SKM-1 (cell line): Measurements from ENCODE around the gene KLHL10.
"Not testable (repeated sequence)": the region's sequence is repeated elsewhere in the genome, so short reads cannot be mapped to it uniquely, and the experiment has no call there.

Source experiments
- DNase-seq: peaks from one replicate; lab custom pipeline; 2025; ENCODE audit not compliant: unreplicated experiment; lab: John Stamatoyannopoulos, UW

KLHL10 gene

DNA sequence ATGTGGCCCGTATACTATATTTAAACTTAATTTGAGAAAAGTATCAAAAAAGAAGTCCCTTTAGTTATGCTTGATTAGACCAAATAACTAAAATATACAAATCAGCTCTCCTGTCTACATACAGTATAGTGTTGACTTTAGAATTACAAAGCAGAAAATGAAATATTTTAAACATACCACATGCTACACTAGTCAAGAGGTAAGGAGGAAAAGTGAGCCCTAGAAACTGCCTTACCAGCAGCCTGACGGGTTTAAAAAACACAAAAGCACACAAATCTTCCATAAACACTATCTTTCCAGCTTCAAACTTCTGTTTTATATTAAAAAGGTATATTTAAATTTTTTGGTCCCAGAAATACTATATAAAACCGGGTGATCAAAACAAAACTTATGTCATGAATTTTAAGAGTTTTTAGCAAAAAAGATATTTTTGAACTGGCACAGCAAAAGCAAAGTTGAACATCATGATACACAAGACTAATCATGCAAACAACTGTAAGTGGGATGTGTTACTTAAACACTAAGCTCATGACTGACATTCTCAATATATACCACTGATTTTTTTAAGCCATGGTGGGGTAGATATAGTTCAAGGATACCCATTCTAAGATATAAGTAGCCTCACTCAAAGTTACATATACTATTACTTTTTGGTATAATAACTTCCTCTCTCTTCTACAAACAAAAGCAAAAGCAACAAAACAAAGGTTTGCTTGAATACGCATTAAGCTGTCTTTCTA lies 11.8 kb downstream of the KLHL10 start:
- DNase-seq, result no peak

DNA sequence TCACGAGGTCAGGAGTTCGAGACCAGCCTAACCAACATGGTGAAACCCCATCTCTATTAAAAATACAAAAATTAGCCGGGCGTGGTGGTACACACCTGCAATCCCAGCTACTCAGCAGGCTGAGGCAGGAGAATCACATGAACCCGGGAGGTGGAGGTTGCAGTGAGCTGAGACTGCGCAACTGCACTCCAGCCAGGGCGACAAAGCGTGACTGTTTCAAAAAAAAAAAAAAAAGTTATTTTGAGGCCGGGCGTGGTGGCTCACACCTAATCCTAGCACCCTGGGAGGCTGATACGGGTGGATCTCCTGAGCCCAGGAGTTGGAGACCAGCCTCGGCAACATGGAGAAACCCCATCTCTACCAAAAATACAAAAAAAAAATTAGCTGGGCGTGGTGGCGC lies 13.8 kb downstream of the KLHL10 start:
- DNase-seq, result not testable (repeated sequence)

DNA sequence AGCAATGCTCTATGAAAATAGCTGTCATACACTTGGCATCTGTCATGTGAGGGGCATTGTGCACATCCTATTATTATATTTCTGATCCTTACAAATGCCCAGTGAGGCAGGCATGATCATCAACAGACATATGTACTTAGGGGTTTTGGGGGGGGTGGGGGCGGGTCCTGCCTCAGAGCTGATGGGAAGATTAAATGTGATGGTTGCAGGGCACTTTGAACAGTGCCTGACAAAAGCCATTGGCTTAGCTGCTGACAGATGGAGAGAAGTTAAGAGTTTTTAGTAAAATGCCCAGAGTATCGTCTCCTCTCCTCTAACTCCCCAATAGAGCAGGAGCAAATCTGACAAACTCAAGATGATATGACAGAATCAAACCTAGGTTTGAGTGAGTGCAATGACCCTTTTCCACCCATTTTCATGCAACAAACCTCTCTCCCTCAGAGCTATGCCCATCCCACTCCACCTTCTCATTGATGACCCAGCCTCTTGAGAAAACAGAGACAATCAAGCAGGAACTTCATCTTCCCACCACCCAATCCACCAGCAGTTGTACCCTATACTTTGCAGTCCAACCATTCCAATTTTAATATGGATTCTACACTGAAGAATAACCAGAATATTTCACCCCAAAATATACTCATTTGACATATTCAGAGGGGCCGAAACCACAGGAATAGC lies 22.8 kb downstream of the KLHL10 start:
- no peak for DNase-seq

DNA sequence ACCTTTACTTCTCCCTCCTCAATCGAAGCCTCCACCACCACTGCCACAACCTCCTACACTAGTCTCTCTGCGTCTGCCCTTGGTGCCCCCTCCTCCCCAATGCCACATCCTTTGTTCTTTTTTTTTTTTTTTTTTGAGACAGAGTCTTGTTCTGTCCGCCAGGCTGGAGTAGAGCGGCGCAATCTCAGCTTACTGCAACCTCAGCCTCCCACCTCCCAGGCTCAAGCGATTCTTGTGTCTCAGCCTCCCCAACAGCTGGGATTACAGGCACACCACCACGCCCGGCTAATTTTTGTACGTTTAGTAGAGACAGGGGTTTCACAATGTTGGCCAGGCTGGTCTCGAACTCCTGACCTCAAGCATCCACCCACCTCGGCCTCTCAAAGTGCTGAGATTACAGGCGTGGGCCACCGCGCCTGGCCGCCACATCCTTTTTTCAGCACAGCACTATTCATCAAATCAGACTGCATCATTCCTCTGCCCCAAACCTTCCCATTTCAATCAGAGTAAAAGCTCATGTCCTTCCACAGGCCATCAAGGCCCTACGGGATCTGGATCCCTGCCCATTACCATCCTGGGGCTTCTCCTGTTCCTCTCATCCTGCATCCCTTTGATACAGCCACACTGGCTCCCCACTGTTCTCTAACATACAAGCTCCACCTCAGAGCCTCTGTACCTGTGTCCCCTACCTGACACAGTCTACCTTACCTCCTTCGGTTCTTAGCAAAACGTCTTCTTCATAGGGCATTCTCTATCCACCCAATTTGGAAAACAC lies 25.6 kb downstream of the KLHL10 start:
- DNase-seq, result no peak

GRCh38 chr17:41864498-41864835 lies 26.8 kb downstream of the KLHL10 start:
- DNase-seq, result no peak

DNA sequence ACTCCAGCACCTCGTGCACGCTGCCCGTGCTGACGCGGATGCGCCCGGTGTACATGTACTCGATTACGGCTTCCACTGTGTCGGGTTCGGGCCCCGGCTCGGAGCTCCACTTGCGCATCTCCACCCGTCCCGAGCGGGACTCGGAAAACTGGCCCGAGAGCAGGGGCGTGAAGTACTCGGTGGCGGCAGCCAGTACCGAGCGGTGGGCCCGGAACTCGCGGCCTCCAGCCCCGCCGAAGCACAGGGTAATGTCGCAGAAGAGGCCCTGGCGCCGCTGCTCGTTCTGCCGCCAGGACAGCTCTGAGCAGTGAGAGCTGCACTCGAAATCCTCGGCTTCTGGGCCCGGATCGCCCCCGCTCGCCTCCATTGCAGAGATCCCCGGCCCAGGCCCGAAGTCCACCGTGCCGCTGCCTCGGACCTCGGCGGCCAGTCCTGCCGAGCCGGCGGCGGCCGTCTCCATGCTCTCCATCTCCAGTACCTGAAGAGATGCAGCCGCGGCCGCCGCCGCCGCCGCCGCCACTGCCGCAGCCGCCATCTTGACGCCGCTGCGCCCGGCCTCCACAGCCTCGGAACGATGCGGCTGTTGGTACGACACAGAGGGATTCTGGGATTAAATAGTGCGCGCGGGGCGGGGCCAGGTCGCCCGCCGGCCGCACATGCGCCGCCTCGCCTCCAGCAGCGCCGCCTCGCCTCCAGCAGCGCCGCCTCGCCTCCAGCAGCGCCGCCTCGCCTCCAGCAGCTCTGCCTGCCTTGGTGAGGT lies 27.4 kb downstream of the KLHL10 start, which contains the start of gene KLHL11:
Gene KLHL11, minus strand, starts transcription at position 588 of the 760 bp plus-strand sequence. Its CDS starts 53 bp downstream, at position 535.
- DNase-seq, result peak; percentile 77

DNA sequence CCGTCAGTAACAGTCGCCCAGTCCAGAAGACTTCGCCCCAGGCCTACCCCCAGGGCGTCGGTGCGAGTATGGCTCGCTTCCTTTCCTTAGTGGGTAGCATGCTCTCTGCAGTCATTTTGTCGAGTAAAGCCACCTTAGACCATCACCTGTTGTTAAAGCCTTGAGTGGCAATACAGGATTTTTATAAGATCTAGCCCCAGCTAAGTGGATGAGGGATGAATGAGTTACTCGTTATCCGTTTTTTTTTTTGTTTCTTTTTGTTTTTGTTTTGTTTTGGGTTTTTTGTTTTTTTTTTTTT lies 27.9 kb downstream of the KLHL10 start:
- no peak for DNase-seq

GRCh38 chr17:41868568-41868967 lies 30.9 kb downstream of the KLHL10 start:
- no peak for DNase-seq

DNA sequence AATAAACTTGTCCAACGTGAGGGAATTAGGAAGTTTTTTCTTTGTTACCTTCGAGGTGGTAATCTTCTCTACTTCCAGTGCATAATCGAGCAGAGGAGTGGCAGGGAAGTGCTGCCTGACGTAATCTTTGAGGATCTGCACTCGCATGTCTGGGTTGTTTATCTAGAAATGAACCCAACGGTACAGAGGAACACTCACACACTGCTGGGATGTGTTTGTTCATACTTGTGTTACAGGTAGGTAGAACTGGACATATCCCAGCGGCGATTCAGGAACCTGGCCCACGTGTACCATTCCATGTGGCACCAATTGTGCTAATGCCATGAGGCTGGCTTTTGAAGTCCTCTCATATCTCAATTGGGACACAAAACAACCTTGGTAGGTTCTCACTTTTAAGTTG lies 31.8 kb downstream of the KLHL10 start:
- no peak for DNase-seq

DNA sequence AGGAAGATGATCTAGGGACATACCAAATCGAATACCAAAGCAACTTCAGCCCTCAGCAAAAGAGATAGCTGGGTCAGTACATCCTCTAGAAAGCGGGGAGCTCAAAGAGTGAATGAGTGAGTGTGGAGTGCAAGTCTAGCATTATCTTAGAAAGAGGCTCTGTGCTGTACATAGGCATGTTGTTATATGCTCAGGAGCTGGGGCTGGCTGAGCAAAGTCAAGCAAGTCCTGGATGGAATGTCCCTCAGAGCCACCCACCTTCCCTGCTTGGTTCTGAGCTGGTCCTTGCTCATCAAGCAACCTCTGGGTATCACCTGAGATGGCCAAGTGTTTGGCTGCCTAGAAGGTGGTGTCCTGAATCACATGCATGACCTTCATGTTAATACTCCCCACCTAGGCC lies 32.5 kb downstream of the KLHL10 start:
- DNase-seq, result no peak

DNA sequence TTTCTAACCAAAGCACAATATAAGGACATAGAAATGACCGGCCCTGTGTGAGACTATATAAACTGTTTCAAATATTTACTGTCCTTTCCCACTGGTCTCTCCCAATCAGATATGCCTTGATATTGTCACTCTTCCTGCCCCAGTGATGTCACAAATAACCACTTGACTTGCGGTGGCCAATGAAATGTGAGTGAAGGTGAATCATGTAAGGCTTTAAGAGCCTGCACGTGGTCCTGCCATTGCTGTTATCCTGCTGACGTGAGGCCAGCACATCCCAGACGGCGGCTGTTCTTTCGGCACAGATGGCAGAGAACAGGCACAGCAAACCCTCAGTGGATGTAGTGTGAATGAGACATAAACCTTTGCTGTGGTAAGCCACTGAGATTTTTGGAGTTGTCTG lies 33.0 kb downstream of the KLHL10 start:
- no peak for DNase-seq

DNA sequence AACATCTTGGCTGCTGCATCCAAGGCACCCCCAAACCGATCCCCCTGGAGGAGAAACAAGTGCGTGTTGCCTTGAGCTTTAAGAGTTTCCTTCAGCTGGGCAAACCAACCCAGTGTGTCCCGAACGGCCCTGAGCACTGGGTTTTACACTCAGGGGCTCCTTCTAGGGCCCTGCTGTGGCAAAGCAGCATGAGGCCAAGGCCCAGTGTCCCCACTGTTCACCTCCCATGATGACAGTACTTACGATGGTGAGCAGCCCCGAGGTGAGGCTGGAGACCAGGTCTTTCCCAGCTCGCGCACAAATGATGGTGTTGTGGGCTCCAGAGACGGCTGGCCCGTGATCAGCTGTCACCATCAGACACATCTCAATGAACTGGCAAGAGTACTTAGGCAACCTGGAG lies 34.2 kb downstream of the KLHL10 start:
- DNase-seq, result no peak

GRCh38 chr17:41873559-41874292 lies 36.1 kb downstream of the KLHL10 start:
- no peak for DNase-seq

DNA sequence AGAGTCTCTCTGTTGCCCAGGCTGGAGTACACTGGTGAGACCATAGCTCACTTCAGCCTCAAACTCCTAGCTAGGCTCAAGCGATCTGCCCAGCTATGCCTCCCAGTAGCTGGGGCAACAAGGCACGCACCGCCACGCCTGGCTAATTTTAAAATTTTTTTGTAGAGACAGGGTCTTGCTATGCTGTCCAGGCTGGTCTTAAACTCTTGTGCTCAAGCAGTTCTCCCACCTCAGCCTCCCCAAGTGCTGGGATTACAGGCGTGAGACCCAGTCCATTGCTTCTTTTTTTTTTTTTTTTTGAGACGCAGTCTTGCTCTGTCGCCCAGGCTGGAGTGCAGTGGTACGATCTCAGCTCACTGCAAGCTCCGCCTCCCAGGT lies 36.7 kb downstream of the KLHL10 start:
- not testable (repeated sequence) for DNase-seq

DNA sequence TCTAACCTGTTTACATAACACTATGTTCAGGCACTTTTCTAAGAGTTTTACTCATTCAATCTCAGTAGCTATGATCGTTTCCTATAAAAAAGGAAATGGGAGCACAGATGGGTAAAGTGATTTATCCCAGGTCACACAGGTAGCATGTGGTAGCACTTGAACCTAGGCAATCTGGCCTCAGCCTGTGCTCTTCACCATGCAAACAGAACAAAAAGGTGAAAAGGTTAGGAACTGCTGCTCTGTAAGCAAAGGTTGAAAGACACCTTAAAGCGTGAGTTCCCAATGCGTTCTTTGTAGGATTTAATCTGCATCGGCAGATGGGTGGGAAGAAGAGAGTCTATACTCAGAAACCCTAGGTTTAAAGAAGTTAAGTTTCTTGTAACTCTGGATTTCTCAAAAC lies 42.5 kb downstream of the KLHL10 start:
- DNase-seq, result no peak

- no peak for DNase-seq
Measured at GRCh38 chr17:41882756-41883155, 45.1 kb downstream of the KLHL10 start.

GRCh38 chr17:41885733-41886132 lies 48.1 kb downstream of the KLHL10 start:
- DNase-seq, result no peak

GRCh38 chr17:41888332-41888965 lies 50.8 kb downstream of the KLHL10 start:
- DNase-seq, result no peak

DNA sequence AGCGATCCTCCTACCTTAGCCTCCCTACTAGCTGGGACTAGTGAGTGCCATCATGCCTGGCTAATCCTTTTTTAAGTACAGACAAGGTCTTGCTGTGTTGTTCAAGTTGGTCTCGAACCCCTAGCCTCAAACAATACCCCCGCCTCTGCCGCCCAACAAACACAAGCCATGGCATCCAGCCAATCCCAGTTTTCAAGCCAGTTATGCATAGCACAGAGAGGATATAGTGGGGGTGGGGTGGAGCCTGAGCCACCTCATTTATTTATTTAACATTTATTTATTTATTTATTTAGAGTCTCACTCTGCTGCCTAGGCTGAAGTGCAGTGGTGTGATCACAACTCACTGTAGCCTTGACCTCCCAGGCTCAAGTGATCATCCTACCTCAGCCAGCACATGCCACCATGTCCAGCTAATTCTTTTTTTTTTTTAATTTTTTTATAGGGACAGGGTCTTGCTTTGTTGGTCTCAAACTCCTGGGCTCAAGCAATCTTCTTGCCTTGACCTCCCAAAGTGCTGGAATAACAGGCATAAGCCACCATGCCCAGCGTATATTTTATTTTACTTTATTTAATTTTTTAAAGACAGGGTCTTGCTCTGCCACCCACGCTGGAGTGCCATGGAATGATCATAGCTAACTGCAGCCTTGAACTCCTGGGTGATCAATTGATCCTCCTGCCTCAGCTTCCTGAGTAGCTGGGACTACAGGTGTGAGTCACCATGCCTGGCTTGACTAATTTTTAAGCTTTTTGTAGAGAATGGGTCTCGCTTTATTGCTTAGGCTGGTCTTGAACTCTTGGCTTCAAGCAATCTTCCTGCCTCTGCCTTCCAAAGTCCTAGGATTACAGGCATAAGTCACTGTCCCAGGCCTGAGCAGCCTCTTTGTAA lies 53.8 kb downstream of the KLHL10 start:
- no peak for DNase-seq
